ENCODE measurements around the gene TMEM139.
A peak's percentile ranks its signal among the peaks of the same experiment; 100 is the strongest.

GRCh38 chr7:143299840-143300239, 15.1 kb downstream of the TMEM139 start:
- TF ChIP-seq CTCF (IDR thresholded peaks at IDR 0.05): peak; percentile 84
- no peak for TF ChIP-seq POLR2AphosphoS5 (IDR thresholded peaks at IDR 0.05; ENCODE audit: low read depth, low read length)
- no peak for TF ChIP-seq TCF7L2 (IDR thresholded peaks at IDR 0.05; ENCODE audit: low read depth, low read length)
